Neural cell (in vitro differentiated cells): ENCODE results near the gene HLTF. TPM values are rescaled to one million over a fixed set of nuclear protein-coding genes. Genes with fewer than 3 reads are reported as not detected.

ENCODE experiments used
- polyA plus RNA-seq: library from polyadenylated mRNA; depleted of rRNA; stranded (reverse); fragments of >200 nt; gene quantifications from 2 replicates; pipeline ENCODE4 v1.2.3, GENCODE V29; 2014
- small RNA-seq, 3 experiments: library from RNA; depleted of rRNA; stranded (forward); fragments of <200 nt; gene quantifications; one replicate each; pipeline ENCODE3, GENCODE V24; 2012

HLTF gene
- polyA plus RNA-seq, 1 donor from 2014 or later: 164 TPM

Small RNA genes lying within 50 kb of the gene (small RNA-seq; reads per million reads assigned to genes)
- gene RF00019: 0 to 1.2 (median 0) reads per million in 3 experiments

Other genes starting within 250 kb of the HLTF start
- not detected in 2 replicates for gene CPA3, start 221.2 kb downstream of the HLTF start, polyA plus RNA-seq
- 2.4 and 3.1 TPM in 2 replicates for gene GYG1, start 95.0 kb downstream of the HLTF start, polyA plus RNA-seq
- 15.6 and 17.1 TPM in 2 replicates for gene HPS3, start 43.1 kb upstream of the HLTF start, polyA plus RNA-seq
- gene CP, start 135.3 kb upstream of the HLTF start, polyA plus RNA-seq: not detected in 2 replicates
- 0.42 TPM in 1 of 2 replicates, not detected in the other for gene TM4SF18, start 247.1 kb upstream of the HLTF start, polyA plus RNA-seq